A549 (cell line): ENCODE measurements around the gene ROR2. TPM values are rescaled to one million over a fixed set of nuclear protein-coding genes. Genes with fewer than 3 reads are reported as not detected.

Experiments
- ATAC-seq, 2 experiments: fragments of 200-7000 bp in 1 of 2; fragments of >200 bp in 1 of 2; cut with Nextera tagmentation in 1 of 2; cut with Tn5 transposase in 1 of 2; 3 replicates each; pipeline versions ENCODE4 v1.8.0 to v1.9.1; 2018 to 2020; ENCODE audit warnings: mild to moderate bottlenecking in 1 of 2, moderate library complexity in 1 of 2
- CTCF ChIA-PET: fragments of 300-600 bp; sonication (Branson Sonifier 250); formaldehyde crosslinking; extraction: SDS; loops from one replicate; lab custom pipeline; 2021; ENCODE audit warnings: antibody characterized with exemption, inconsistent platforms; lab: Yijun Ruan, JAX
- POLR2A ChIA-PET: fragments of 350-600 bp; formaldehyde crosslinking; extraction: SDS; loops from one replicate; lab custom pipeline; 2021; ENCODE audit warnings: antibody characterized with exemption, inconsistent platforms; lab: Yijun Ruan, JAX
- DNase-seq, 2 experiments: peaks; one replicate each; pipeline versions ENCODE4 v3.0.0 to v3.0.0-alpha.2; 2011 to 2016; ENCODE audit warnings: low read depth in 1 of 2, low spot score in 1 of 2
- FAIRE-seq: peaks from 2 replicates; lab custom pipeline; 2011; peaks lifted over from hg19 to GRCh38; lab: Jason Lieb, UNC
- H3K27ac ChIP-seq, 2 experiments: fragments of >200 bp; sonication (Bioruptor Twin); formaldehyde crosslinking; 3 replicates each; pipeline ENCODE4 v1.5.1; 2016 to 2017
- H3K4me1 ChIP-seq: fragments of >200 bp; sonication (Bioruptor Twin); formaldehyde crosslinking; 3 replicates; pipeline ENCODE4 v1.6.1; 2016
- H3K4me2 ChIP-seq: fragments of >200 bp; sonication (Bioruptor Twin); formaldehyde crosslinking; 3 replicates; pipeline ENCODE4 v1.6.1; 2016
- H3K4me3 ChIP-seq: fragments of >200 bp; sonication (Bioruptor Twin); formaldehyde crosslinking; 3 replicates; pipeline ENCODE4 v1.5.1; 2016
- H3K9me3 ChIP-seq: fragments of >200 bp; sonication (Bioruptor Twin); formaldehyde crosslinking; 3 replicates; pipeline ENCODE4 v1.6.1; 2016
- BCL3 ChIP-seq: fragments of >200 bp; sonication (Bioruptor Twin); formaldehyde crosslinking; IDR thresholded peaks from 3 replicates; pipeline ENCODE4 v1.6.1; 2016
- CTCF ChIP-seq: fragments of >200 bp; sonication (Bioruptor Twin); formaldehyde crosslinking; IDR thresholded peaks from 3 replicates; pipeline ENCODE4 v1.5.1; 2016
- ELK1 ChIP-seq: fragments of 150-350 bp; IDR thresholded peaks from 2 replicates; pipeline ENCODE4 v1.6.1; 2014; ENCODE audit warnings: low read depth, mild to moderate bottlenecking, low read length
- FOSL2 ChIP-seq, 2 experiments: fragments of 450-650 bp in 1 of 2; fragments of >200 bp in 1 of 2; sonication (Bioruptor Twin) in 1 of 2; formaldehyde crosslinking; IDR thresholded peaks; 2 replicates each; pipeline versions ENCODE4 v1.5.0 to v1.6.1; 2016 to 2020; ENCODE audit warnings: mild to moderate bottlenecking in 1 of 2, moderate library complexity in 1 of 2
- GATA3 ChIP-seq: IDR thresholded peaks from 2 replicates; pipeline ENCODE4 v1.6.1; 2012; ENCODE audit warnings: borderline replicate concordance
- HDAC2 ChIP-seq: fragments of 200-600 bp; sonication (generic); IDR thresholded peaks from 2 replicates; pipeline ENCODE4 v1.6.1; 2016
- HEYL ChIP-seq: fragments of 250-450 bp; sonication (Bioruptor Pico); IDR thresholded peaks from 2 replicates; pipeline ENCODE4 v1.8.0; 2021; ENCODE audit warnings: mild to moderate bottlenecking, moderate library complexity
- HMGXB4 ChIP-seq: fragments of 250-450 bp; sonication (Bioruptor Pico); IDR thresholded peaks from 2 replicates; pipeline ENCODE4 v1.5.0; 2021; ENCODE audit warnings: mild to moderate bottlenecking, moderate library complexity, borderline replicate concordance
- HOXB13 ChIP-seq: fragments of 250-450 bp; sonication (Bioruptor Pico); IDR thresholded peaks from 2 replicates; pipeline ENCODE4 v1.5.0; 2020; ENCODE audit warnings: low read depth, mild to moderate bottlenecking, moderate library complexity
- HOXB5 ChIP-seq: fragments of 250-450 bp; sonication (Bioruptor Pico); IDR thresholded peaks from 2 replicates; pipeline ENCODE4 v1.5.0; 2020; ENCODE audit warnings: mild to moderate bottlenecking, moderate library complexity
- JUNB ChIP-seq: fragments of >200 bp; sonication (Bioruptor Twin); formaldehyde crosslinking; IDR thresholded peaks from 2 replicates; pipeline ENCODE4 v1.6.1; 2016
- KDM1A ChIP-seq: fragments of 200-600 bp; sonication (generic); IDR thresholded peaks from 2 replicates; pipeline ENCODE4 v1.6.1; 2016; ENCODE audit warnings: low read depth, mild to moderate bottlenecking
- NFE2L2 ChIP-seq: fragments of 150-350 bp; conservative IDR thresholded peaks from 2 replicates; pipeline ENCODE4 v1.6.1; 2014; ENCODE audit warnings: low read length
- NPAS2 ChIP-seq: fragments of 250-450 bp; sonication (Bioruptor Pico); IDR thresholded peaks from 2 replicates; pipeline ENCODE4 v1.8.0; 2022; ENCODE audit warnings: mild to moderate bottlenecking, moderate library complexity, borderline replicate concordance
- PHF8 ChIP-seq: fragments of 200-600 bp; sonication (generic); IDR thresholded peaks from 2 replicates; pipeline ENCODE4 v1.6.1; 2016; ENCODE audit warnings: low read depth, mild to moderate bottlenecking, antibody characterized with exemption, moderate library complexity, borderline replicate concordance
- POLR2AphosphoS2 ChIP-seq: conservative IDR thresholded peaks from 2 replicates; pipeline ENCODE4 v1.6.1; 2012; ENCODE audit warnings: low read length, improper control_type of control experiment, inconsistent platforms
- RNF2 ChIP-seq: fragments of 200-600 bp; sonication (generic); IDR thresholded peaks from 2 replicates; pipeline ENCODE4 v1.6.1; 2016; ENCODE audit warnings: low read depth, mild to moderate bottlenecking, antibody characterized with exemption, moderate library complexity, borderline replicate concordance
- SMC3 ChIP-seq: fragments of >200 bp; sonication (Bioruptor Twin); formaldehyde crosslinking; IDR thresholded peaks from 3 replicates; pipeline ENCODE4 v1.6.1; 2018; ENCODE audit warnings: inconsistent platforms
- USF2 ChIP-seq: fragments of 450-650 bp; IDR thresholded peaks from 2 replicates; pipeline ENCODE4 v1.6.1; 2014; ENCODE audit warnings: antibody characterized with exemption
- ZC3H11A ChIP-seq: fragments of 450-650 bp; IDR thresholded peaks from 2 replicates; pipeline ENCODE4 v1.6.1; 2014; ENCODE audit warnings: antibody characterized with exemption, mild to moderate bottlenecking
- WGBS: methylation state at CpG from one replicate; pipeline ENCODE4 v1.1.6; 2017; ENCODE audit errors: missing lambda C conversion rate; 5-methylcytosine and 5-hydroxymethylcytosine counted together
- polyA plus RNA-seq, 4 experiments: library from polyadenylated mRNA; depleted of rRNA in 3 of 4; stranded (reverse); fragments of >200 nt; fragmentation: RNase III in 1 of 4; extraction: RNeasy Plus Mini Kit Qiagen cat#74134 plus additional on column Dnase treatment in 1 of 4; gene quantifications; 2 replicates in 3 of 4; 3 replicates in 1 of 4; pipeline ENCODE4 v1.2.3, GENCODE V29; 2011 to 2017

Gene ROR2
- polyA plus RNA-seq, 2 of the 4 experiments (the other 2 are of a cell fraction), result 0.12 to 0.53 TPM

GRCh38 chr9:91972711-91973110 lies 22.7 kb upstream of the ROR2 start:
- H3K9me3 ChIP-seq, result no peaks in the 10 kb centered on the region
- no peak for TF ChIP-seq HEYL (CRISPR knock-in tag)
- TF ChIP-seq HOXB13, result no peak
- TF ChIP-seq CTCF, result no peak
- TF ChIP-seq GATA3, result no peak
- no peak for TF ChIP-seq PHF8
- TF ChIP-seq ELK1, result no peak
- no peak for TF ChIP-seq NFE2L2
- no peak for TF ChIP-seq HOXB5 (CRISPR knock-in tag)
- no peak for TF ChIP-seq JUNB
- no peak for TF ChIP-seq USF2
- no peak for TF ChIP-seq ZC3H11A
- TF ChIP-seq HMGXB4 (CRISPR knock-in tag), result no peak
- TF ChIP-seq POLR2AphosphoS2, result no peak
- no peak for TF ChIP-seq KDM1A
- TF ChIP-seq RNF2, result no peak
- TF ChIP-seq NPAS2, result no peak
- no peak for TF ChIP-seq FOSL2 (IDR thresholded peaks at IDR 0.05)
- TF ChIP-seq FOSL2 (CRISPR knock-in tag; IDR thresholded peaks at IDR 0.05), result no peak
- no peak for TF ChIP-seq BCL3
- DNase-seq, result no peak
- CTCF ChIA-PET, result interaction anchor here (0.6 kb wide), 1 partner anchor 164 kb away, joined by 3 read pairs; no protein-coding TSS in a partner anchor
- no peak overlapping the region for H3K27ac ChIP-seq
- no peak for ATAC-seq
- H3K4me1 ChIP-seq, result no peaks in the 10 kb centered on the region
- H3K4me2 ChIP-seq, result no peak overlapping the region
- WGBS, result 0% methylated on average over 1 of the region's 2 CpGs
- H3K4me3 ChIP-seq, result no peak overlapping the region
- FAIRE-seq, result no peak
- POLR2A ChIA-PET, result no interaction called here

- Histone ChIP-seq H3K27ac (no peak overlapping the region), H3K4me1 (no peaks in the 10 kb centered on the region), H3K4me3 (no peak overlapping the region), H3K4me2 (no peak overlapping the region), H3K9me3 (no peaks in the 10 kb centered on the region)
- TF ChIP-seq HEYL (CRISPR knock-in tag) (no peak), ZC3H11A (no peak), RNF2 (no peak), SMC3 (no peak), HMGXB4 (CRISPR knock-in tag) (no peak), FOSL2 (IDR thresholded peaks at IDR 0.05) (no peak), FOSL2 (CRISPR knock-in tag; IDR thresholded peaks at IDR 0.05) (no peak), HDAC2 (no peak)
- ChIA-PET POLR2A (no interaction called here), CTCF (interaction anchor here (0.6 kb wide), 1 partner anchor 163 kb away, joined by 3 read pairs; no protein-coding TSS in a partner anchor)
- FAIRE-seq (no peak), DNase-seq (no peak), ATAC-seq (no peak)
- WGBS, result 16% methylated on average over 4 of the region's 4 CpGs
Measured at GRCh38 chr9:91972076-91972626, 22.1 kb upstream of the ROR2 start.
